ENCODE measurements around the gene DNAAF3. TPM values are rescaled to one million over a fixed set of nuclear protein-coding genes. Genes with fewer than 3 reads are reported as not detected.

Gene DNAAF3
- total and polyA plus RNA-seq, 8 donors = 1.2 to 3.3 (median 2.6) TPM

- peak; percentile 59 to 88 (median 80) for ATAC-seq
- Histone ChIP-seq H3K27me3 (peaks cover 0 to 26% (median 6%) of the 10 kb centered on the region in 4 donors), H3K4me1 (peaks cover 0 to 2% (median 0%) of the 10 kb centered on the region in 3 donors), H3K36me3 (no peaks in the 10 kb centered on the region), H3K27ac (peak overlapping the region in 1 of 4 donors; percentile 22), H3K9me3 (no peaks in the 10 kb centered on the region), H3K4me3 (peak overlapping the region; percentile 16 to 64 (median 37))
- TF ChIP-seq CTCF (IDR thresholded peaks at IDR 0.05) = peak in 1 of 4 donors; percentile 17
- DNase-seq = peak; percentile 53 to 88 (median 69)
- intact Hi-C loops (cut with DNase I) = no loop called here
- no peak for FAIRE-seq
- WGBS, 2 donors = 1 to 2% methylated on average over 31 to 34 of the region's 34 CpGs
Measured at GRCh38 chr19:55165952-55166529, 372 bp downstream of the DNAAF3 start.

GRCh38 chr19:55161571-55162322, 4.7 kb downstream of the DNAAF3 start:
- H3K36me3 ChIP-seq = no peaks in the 10 kb centered on the region
- H3K9me3 ChIP-seq = no peaks in the 10 kb centered on the region
- no peak for FAIRE-seq
- H3K27me3 ChIP-seq = peaks cover 0 to 15% (median 6%) of the 10 kb centered on the region in 4 donors
- DNase-seq = peak in 1 of 6 donors; percentile 75
- no peak overlapping the region for H3K4me3 ChIP-seq
- no peaks in the 10 kb centered on the region for H3K4me1 ChIP-seq
- intact Hi-C loops (cut with DNase I) = no loop called here
- H3K27ac ChIP-seq = no peak overlapping the region
- no peak for ATAC-seq
- TF ChIP-seq CTCF (IDR thresholded peaks at IDR 0.05) = no peak
- WGBS, 2 donors = 17 to 18% methylated on average over 49 to 61 of the region's 61 CpGs

DNA sequence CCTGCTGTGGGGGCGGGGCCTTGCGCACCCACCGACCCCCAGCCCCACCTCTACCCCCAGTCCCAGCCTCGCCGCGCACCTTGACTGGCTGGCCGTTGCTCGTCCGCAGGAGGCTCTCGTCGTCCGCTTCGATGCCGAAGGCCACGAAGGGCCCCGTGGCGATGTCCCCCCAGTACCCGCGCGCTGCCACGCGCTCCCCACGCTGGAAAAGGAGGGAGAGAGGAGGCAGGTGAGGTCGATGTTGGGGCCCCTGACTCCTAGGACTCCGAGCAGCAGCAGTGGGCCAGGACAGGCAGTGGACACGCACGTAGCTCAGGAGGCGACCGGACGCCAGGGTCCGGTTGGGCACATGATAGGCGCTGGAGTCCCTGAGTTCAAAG, 5.4 kb downstream of the DNAAF3 start:
- H3K4me1 ChIP-seq = peaks cover 0 to 4% (median 0%) of the 10 kb centered on the region in 3 donors
- H3K36me3 ChIP-seq = no peaks in the 10 kb centered on the region
- FAIRE-seq (no peak), ATAC-seq (peak in 1 of 4 donors; percentile 5), DNase-seq (peak in 1 of 6 donors; percentile 77)
- peaks cover 0 to 15% (median 6%) of the 10 kb centered on the region in 4 donors for H3K27me3 ChIP-seq
- no peak overlapping the region for H3K4me3 ChIP-seq
- H3K9me3 ChIP-seq = no peaks in the 10 kb centered on the region
- WGBS, 2 donors = 16 to 17% methylated on average over 25 to 32 of the region's 32 CpGs
- H3K27ac ChIP-seq = no peak overlapping the region
- TF ChIP-seq CTCF (IDR thresholded peaks at IDR 0.05) = no peak
- intact Hi-C loops (cut with DNase I) = no loop called here

DNA sequence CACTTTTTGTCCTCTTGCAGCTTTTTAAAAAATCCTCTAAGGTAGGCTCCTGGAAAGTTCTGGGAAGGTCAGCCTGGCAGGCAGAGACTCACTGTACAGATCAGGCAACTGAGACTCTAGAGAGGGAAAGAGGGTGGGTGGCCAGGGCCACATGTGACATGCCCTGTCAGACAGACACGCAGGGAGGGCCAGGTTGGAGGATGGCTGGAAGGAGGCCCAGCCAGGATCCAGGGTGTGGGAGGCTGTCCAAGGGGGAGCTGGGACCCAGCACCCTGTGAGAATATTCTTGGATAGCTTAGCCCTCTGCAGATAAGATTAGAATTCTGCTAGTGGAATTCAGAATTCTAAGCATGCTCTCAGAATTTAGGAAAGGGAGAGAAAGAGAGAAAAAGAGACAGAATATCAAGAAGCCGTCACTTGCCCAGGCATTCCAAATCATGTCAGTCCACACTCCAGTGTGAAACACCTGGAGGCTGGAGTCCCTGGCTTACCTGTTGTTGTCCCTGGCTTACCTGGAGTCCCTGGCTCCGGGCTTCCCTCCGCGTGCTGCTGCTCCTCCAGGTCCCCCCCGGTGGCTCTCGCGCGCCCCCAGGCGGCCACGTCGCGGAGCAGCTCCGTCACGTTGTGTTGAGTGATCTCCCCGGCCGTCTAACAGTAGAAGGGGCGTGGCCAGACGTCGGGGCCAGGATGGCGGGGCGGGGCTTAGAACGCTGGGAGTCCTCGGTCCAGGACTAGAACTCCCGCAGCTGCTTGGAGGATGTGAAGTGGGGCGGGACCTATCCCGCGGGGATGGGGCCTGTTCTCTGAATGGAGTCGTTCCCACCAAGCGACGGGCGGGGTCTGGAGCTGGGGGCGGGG, 6.1 kb downstream of the DNAAF3 start:
- Histone ChIP-seq H3K27ac (no peak overlapping the region), H3K4me1 (peaks cover 0 to 4% (median 0%) of the 10 kb centered on the region in 3 donors), H3K27me3 (peaks cover 0 to 15% (median 6%) of the 10 kb centered on the region in 4 donors), H3K4me3 (no peak overlapping the region), H3K36me3 (no peaks in the 10 kb centered on the region), H3K9me3 (no peaks in the 10 kb centered on the region)
- TF ChIP-seq CTCF (IDR thresholded peaks at IDR 0.05) = peak; percentile 79 to 84 (median 82)
- DNase-seq = peak; percentile 78 to 96 (median 90)
- no peak for FAIRE-seq
- intact Hi-C loops (cut with DNase I) = no loop called here
- peak; percentile 94 to 95 (median 94) for ATAC-seq
- WGBS, 2 donors = 4 to 5% methylated on average over 25 to 33 of the region's 33 CpGs

Data from pancreas (tissue), 10 donors.